Urinary bladder (tissue), 4 donors: ENCODE results near the gene CD300LB. TPM values are rescaled to one million over a fixed set of nuclear protein-coding genes. Genes with fewer than 3 reads are reported as not detected.
"Not testable (repeated sequence)": the region's sequence is repeated elsewhere in the genome, so short reads cannot be mapped to it uniquely, and the experiment has no call there.

Experiments
- DNase-seq: peaks from one replicate; pipeline ENCODE4 v3.0.0-alpha.2; 2015; ENCODE audit errors: extremely low spot score
- H3K27ac ChIP-seq: one replicate; pipeline ENCODE4 v1.5.1; 2013; ENCODE audit warnings: low read depth, mild to moderate bottlenecking, moderate library complexity
- H3K36me3 ChIP-seq: one replicate; pipeline ENCODE4 v1.6.1; 2013; ENCODE audit warnings: mild to moderate bottlenecking, moderate library complexity; ENCODE audit not compliant: insufficient read depth
- H3K4me1 ChIP-seq: one replicate; pipeline ENCODE4 v1.6.1; 2013; ENCODE audit warnings: mild to moderate bottlenecking, moderate library complexity; ENCODE audit not compliant: insufficient read depth
- H3K4me3 ChIP-seq: one replicate; pipeline ENCODE4 v1.5.1; 2013; ENCODE audit warnings: low read depth, low read length
- WGBS: extraction: QIAGEN DNeasy Blood & Tissue Kit; methylation state at CpG from one replicate; pipeline ENCODE4 v1.1.7; 2013; 5-methylcytosine and 5-hydroxymethylcytosine counted together
- polyA plus RNA-seq: library from polyadenylated mRNA; stranded (reverse); fragments of 200-250 nt; gene quantifications from one replicate; pipeline ENCODE4 v1.2.3, GENCODE V29; 2013
- total RNA-seq: library from RNA; depleted of rRNA; stranded (reverse); fragments of >200 nt; gene quantifications from one replicate; pipeline ENCODE4 v1.2.3, GENCODE V29; 2014
- donor health status: healthy with polysubstance abuse.
- donor health status: healthy.

CD300LB gene
- total and polyA plus RNA-seq, 2 donors = 0.46 TPM; not detected in 1

- Histone ChIP-seq H3K4me1 (no peaks in the 10 kb centered on the region), H3K27ac (no peak overlapping the region), H3K36me3 (no peaks in the 10 kb centered on the region), H3K4me3 (no peak overlapping the region)
- WGBS = 95% methylated on average over 10 of the region's 10 CpGs
- DNase-seq = no peak
Observed at GRCh38 chr17:74514632-74515334, 16.5 kb downstream of the CD300LB start.

GRCh38 chr17:74513987-74514631 is 17.2 kb downstream of the CD300LB start:
- DNase-seq = no peak
- Histone ChIP-seq H3K27ac (no peak overlapping the region), H3K4me3 (no peak overlapping the region), H3K4me1 (no peaks in the 10 kb centered on the region), H3K36me3 (no peaks in the 10 kb centered on the region)
- WGBS = 70% methylated on average over 3 of the region's 3 CpGs

GRCh38 chr17:74512624-74513091 is 18.6 kb downstream of the CD300LB start:
- DNase-seq = no peak
- 56% methylated on average over 7 of the region's 7 CpGs for WGBS
- Histone ChIP-seq H3K4me3 (no peak overlapping the region), H3K36me3 (no peaks in the 10 kb centered on the region), H3K27ac (no peak overlapping the region), H3K4me1 (no peaks in the 10 kb centered on the region)

- H3K27ac ChIP-seq = no peak overlapping the region
- 77% methylated on average over 2 of the region's 2 CpGs for WGBS
Observed at GRCh38 chr17:74512036-74512435, 19.2 kb downstream of the CD300LB start.

GRCh38 chr17:74508156-74508555 is 23.1 kb downstream of the CD300LB start:
- no peak overlapping the region for H3K27ac ChIP-seq
- no peak for DNase-seq
- H3K4me1 ChIP-seq = no peaks in the 10 kb centered on the region
- H3K36me3 ChIP-seq = no peaks in the 10 kb centered on the region
- no peak overlapping the region for H3K4me3 ChIP-seq

More at GRCh38 chr17:74512036-74512435, 19.2 kb downstream of the CD300LB start:
- Histone ChIP-seq H3K36me3 (no peaks in the 10 kb centered on the region), H3K4me1 (no peaks in the 10 kb centered on the region), H3K4me3 (no peak overlapping the region)
- DNase-seq = no peak

GRCh38 chr17:74503949-74504348 is 27.3 kb downstream of the CD300LB start:
- 57% methylated on average over 5 of the region's 5 CpGs for WGBS
- not testable (repeated sequence) for DNase-seq

GRCh38 chr17:74502861-74503260 is 28.4 kb downstream of the CD300LB start:
- Histone ChIP-seq H3K36me3 (no peaks in the 10 kb centered on the region), H3K4me1 (no peaks in the 10 kb centered on the region), H3K4me3 (no peak overlapping the region), H3K27ac (no peak overlapping the region)
- DNase-seq = no peak
- WGBS = 57% methylated on average over 6 of the region's 6 CpGs

More at GRCh38 chr17:74503949-74504348, 27.3 kb downstream of the CD300LB start:
- not testable (repeated sequence) for H3K36me3 ChIP-seq, H3K27ac ChIP-seq, H3K4me3 ChIP-seq, H3K4me1 ChIP-seq

GRCh38 chr17:74499992-74500391 is 31.3 kb downstream of the CD300LB start:
- Histone ChIP-seq H3K27ac (no peak overlapping the region), H3K4me3 (no peak overlapping the region), H3K36me3 (no peaks in the 10 kb centered on the region), H3K4me1 (no peaks in the 10 kb centered on the region)
- WGBS = 86% methylated on average over 3 of the region's 3 CpGs
- no peak for DNase-seq

- no peak overlapping the region for H3K4me3 ChIP-seq
- DNase-seq = no peak
- WGBS = 64% methylated on average over 5 of the region's 5 CpGs
- H3K4me1 ChIP-seq = no peaks in the 10 kb centered on the region
- no peaks in the 10 kb centered on the region for H3K36me3 ChIP-seq
- H3K27ac ChIP-seq = no peak overlapping the region
Observed at GRCh38 chr17:74497471-74497870, 33.8 kb downstream of the CD300LB start.

GRCh38 chr17:74493331-74493833 is 37.9 kb downstream of the CD300LB start:
- no peak for DNase-seq
- H3K4me3 ChIP-seq = no peak overlapping the region
- H3K27ac ChIP-seq = no peak overlapping the region
- H3K36me3 ChIP-seq = no peaks in the 10 kb centered on the region
- no peaks in the 10 kb centered on the region for H3K4me1 ChIP-seq
- 35% methylated on average over 11 of the region's 11 CpGs for WGBS

GRCh38 chr17:74491626-74492025 is 39.6 kb downstream of the CD300LB start:
- WGBS = 71% methylated on average over 7 of the region's 7 CpGs
- Histone ChIP-seq H3K27ac (no peak overlapping the region), H3K4me3 (no peak overlapping the region), H3K4me1 (no peaks in the 10 kb centered on the region), H3K36me3 (no peaks in the 10 kb centered on the region)
- no peak for DNase-seq

GRCh38 chr17:74490716-74491115 is 40.6 kb downstream of the CD300LB start:
- no peak overlapping the region for H3K4me3 ChIP-seq
- H3K36me3 ChIP-seq = no peaks in the 10 kb centered on the region
- no peaks in the 10 kb centered on the region for H3K4me1 ChIP-seq
- DNase-seq = no peak
- WGBS = 80% methylated on average over 9 of the region's 9 CpGs
- no peak overlapping the region for H3K27ac ChIP-seq

- DNase-seq, H3K4me3 ChIP-seq, H3K36me3 ChIP-seq, H3K27ac ChIP-seq, H3K4me1 ChIP-seq: not testable (repeated sequence)
- 93% methylated on average over 4 of the region's 4 CpGs for WGBS
Observed at GRCh38 chr17:74488276-74488675, 43.0 kb downstream of the CD300LB start.

- WGBS = 74% methylated on average over 5 of the region's 5 CpGs
- Histone ChIP-seq H3K4me3 (no peak overlapping the region), H3K27ac (no peak overlapping the region), H3K36me3 (no peaks in the 10 kb centered on the region), H3K4me1 (no peaks in the 10 kb centered on the region)
- DNase-seq = no peak
Observed at GRCh38 chr17:74485841-74486240, 45.4 kb downstream of the CD300LB start.
